GM21447 (cell line): ENCODE results near the gene MYOCOS.

Experiments used
- ATAC-seq: cut with Tn5 transposase; IDR thresholded peaks from one replicate; pipeline ENCODE4 v1.9.1; 2021; ENCODE audit not compliant: unreplicated experiment

Gene MYOCOS

GRCh38 chr1:171623651-171624331 lies 1.7 kb downstream of the MYOCOS start:
- ATAC-seq = no peak

- no peak for ATAC-seq
Measured at GRCh38 chr1:171625225-171625624, 3.2 kb downstream of the MYOCOS start.

GRCh38 chr1:171627020-171627419 lies 5.0 kb downstream of the MYOCOS start:
- ATAC-seq = no peak

GRCh38 chr1:171628225-171628624 lies 6.2 kb downstream of the MYOCOS start:
- ATAC-seq = no peak

GRCh38 chr1:171635661-171636060 lies 13.6 kb downstream of the MYOCOS start:
- ATAC-seq = no peak

- ATAC-seq = no peak
Measured at GRCh38 chr1:171636141-171636540, 14.1 kb downstream of the MYOCOS start.

GRCh38 chr1:171637928-171638576 lies 16.0 kb downstream of the MYOCOS start:
- ATAC-seq = no peak

GRCh38 chr1:171640225-171640624 lies 18.2 kb downstream of the MYOCOS start:
- no peak for ATAC-seq

GRCh38 chr1:171641076-171641864 lies 19.2 kb downstream of the MYOCOS start:
- ATAC-seq = no peak

GRCh38 chr1:171642197-171642596 lies 20.2 kb downstream of the MYOCOS start:
- no peak for ATAC-seq

- no peak for ATAC-seq
Measured at GRCh38 chr1:171643156-171643555, 21.1 kb downstream of the MYOCOS start.

GRCh38 chr1:171644805-171645483 lies 22.9 kb downstream of the MYOCOS start:
- peak; percentile 84 for ATAC-seq

GRCh38 chr1:171645553-171646248 lies 23.7 kb downstream of the MYOCOS start:
- no peak for ATAC-seq

GRCh38 chr1:171646249-171646560 lies 24.2 kb downstream of the MYOCOS start:
- no peak for ATAC-seq

GRCh38 chr1:171652234-171652822 lies 30.3 kb downstream of the MYOCOS start, which contains the start of gene MYOC:
Gene MYOC, minus strand, starts transcription at chr1:171652688. Its CDS starts 77 bp downstream, at chr1:171652611.
- ATAC-seq = no peak

- ATAC-seq = no peak
Measured at GRCh38 chr1:171653796-171654195, 31.8 kb downstream of the MYOCOS start.

GRCh38 chr1:171654201-171654941 lies 32.3 kb downstream of the MYOCOS start:
- no peak for ATAC-seq

GRCh38 chr1:171654942-171655745 lies 33.1 kb downstream of the MYOCOS start:
- ATAC-seq = peak; percentile 73

GRCh38 chr1:171655746-171656116 lies 33.7 kb downstream of the MYOCOS start:
- no peak for ATAC-seq
